ENCODE results near the gene KRT6B.
"Not testable (repeated sequence)": the region's sequence is repeated elsewhere in the genome, so short reads cannot be mapped to it uniquely, and the experiment has no call there.

The KRT6B gene

GRCh38 chr12:52452101-52452500 lies at the start of gene KRT6B:
Gene KRT6B, minus strand, starts transcription at chr12:52452146. Its CDS starts 68 bp downstream, at chr12:52452078.
- DNase-seq (ENCODE audit: low spot score): no peak

GRCh38 chr12:52501490-52501889 lies 49.5 kb upstream of the KRT6B start:
- DNase-seq (ENCODE audit: low spot score): no peak

- DNase-seq (ENCODE audit: low spot score): not testable (repeated sequence)
These were observed 48.6 kb upstream of the KRT6B start for GRCh38 chr12:52500574-52500973.

- no peak for DNase-seq (ENCODE audit: low spot score)
These were observed 48.0 kb upstream of the KRT6B start for GRCh38 chr12:52499806-52500560.

- DNase-seq (ENCODE audit: low spot score): no peak
These were observed 47.0 kb upstream of the KRT6B start for GRCh38 chr12:52498946-52499345.

- no peak for DNase-seq (ENCODE audit: low spot score)
These were observed 46.0 kb upstream of the KRT6B start for GRCh38 chr12:52497975-52498374.

- peak; percentile 32 for DNase-seq (ENCODE audit: low spot score)
These were observed 44.7 kb upstream of the KRT6B start for GRCh38 chr12:52496590-52497071.

GRCh38 chr12:52496054-52496453 lies 44.1 kb upstream of the KRT6B start:
- no peak for DNase-seq (ENCODE audit: low spot score)

GRCh38 chr12:52495389-52495788 lies 43.4 kb upstream of the KRT6B start:
- no peak for DNase-seq (ENCODE audit: low spot score)

GRCh38 chr12:52494518-52494917 lies 42.6 kb upstream of the KRT6B start:
- DNase-seq (ENCODE audit: low spot score): no peak

- no peak for DNase-seq (ENCODE audit: low spot score)
These were observed 42.2 kb upstream of the KRT6B start for GRCh38 chr12:52494100-52494499.

GRCh38 chr12:52493172-52493571 lies 41.2 kb upstream of the KRT6B start, which contains the start of gene KRT6A:
Gene KRT6A, minus strand, starts transcription at chr12:52493257. Its CDS starts 69 bp downstream, at chr12:52493188.
- no peak for DNase-seq (ENCODE audit: low spot score)

GRCh38 chr12:52492405-52492804 lies 40.5 kb upstream of the KRT6B start:
- DNase-seq (ENCODE audit: low spot score): not testable (repeated sequence)

- not testable (repeated sequence) for DNase-seq (ENCODE audit: low spot score)
These were observed 39.5 kb upstream of the KRT6B start for GRCh38 chr12:52491495-52491894.

GRCh38 chr12:52488736-52489135 lies 36.8 kb upstream of the KRT6B start:
- no peak for DNase-seq (ENCODE audit: low spot score)

- DNase-seq (ENCODE audit: low spot score): not testable (repeated sequence)
These were observed 35.9 kb upstream of the KRT6B start for GRCh38 chr12:52487744-52488443.

GRCh38 chr12:52487211-52487610 lies 35.3 kb upstream of the KRT6B start:
- DNase-seq (ENCODE audit: low spot score): no peak

GRCh38 chr12:52486166-52487105 lies 34.5 kb upstream of the KRT6B start:
- no peak for DNase-seq (ENCODE audit: low spot score)

GRCh38 chr12:52480073-52480472 lies 28.1 kb upstream of the KRT6B start:
- no peak for DNase-seq (ENCODE audit: low spot score)

- DNase-seq (ENCODE audit: low spot score): no peak
These were observed 25.7 kb upstream of the KRT6B start for GRCh38 chr12:52477651-52478050.

GRCh38 chr12:52474212-52474611 lies 22.3 kb upstream of the KRT6B start:
- DNase-seq (ENCODE audit: low spot score): no peak

GRCh38 chr12:52473768-52474167 lies 21.8 kb upstream of the KRT6B start, which contains the start of gene KRT6C:
Gene KRT6C, minus strand, starts transcription at chr12:52473805. Its CDS starts 68 bp downstream, at chr12:52473737.
- DNase-seq (ENCODE audit: low spot score): no peak
